HG03103 (cell line): ENCODE data around the gene TMA7.

Experiments
- ATAC-seq: cut with Tn5 transposase; IDR thresholded peaks from one replicate; pipeline ENCODE4 v1.9.1; 2021; ENCODE audit warnings: low read depth; ENCODE audit not compliant: unreplicated experiment

The TMA7 gene

GRCh38 chr3:48408823-48409281 lies 31.2 kb upstream of the TMA7 start:
- ATAC-seq = no peak

DNA sequence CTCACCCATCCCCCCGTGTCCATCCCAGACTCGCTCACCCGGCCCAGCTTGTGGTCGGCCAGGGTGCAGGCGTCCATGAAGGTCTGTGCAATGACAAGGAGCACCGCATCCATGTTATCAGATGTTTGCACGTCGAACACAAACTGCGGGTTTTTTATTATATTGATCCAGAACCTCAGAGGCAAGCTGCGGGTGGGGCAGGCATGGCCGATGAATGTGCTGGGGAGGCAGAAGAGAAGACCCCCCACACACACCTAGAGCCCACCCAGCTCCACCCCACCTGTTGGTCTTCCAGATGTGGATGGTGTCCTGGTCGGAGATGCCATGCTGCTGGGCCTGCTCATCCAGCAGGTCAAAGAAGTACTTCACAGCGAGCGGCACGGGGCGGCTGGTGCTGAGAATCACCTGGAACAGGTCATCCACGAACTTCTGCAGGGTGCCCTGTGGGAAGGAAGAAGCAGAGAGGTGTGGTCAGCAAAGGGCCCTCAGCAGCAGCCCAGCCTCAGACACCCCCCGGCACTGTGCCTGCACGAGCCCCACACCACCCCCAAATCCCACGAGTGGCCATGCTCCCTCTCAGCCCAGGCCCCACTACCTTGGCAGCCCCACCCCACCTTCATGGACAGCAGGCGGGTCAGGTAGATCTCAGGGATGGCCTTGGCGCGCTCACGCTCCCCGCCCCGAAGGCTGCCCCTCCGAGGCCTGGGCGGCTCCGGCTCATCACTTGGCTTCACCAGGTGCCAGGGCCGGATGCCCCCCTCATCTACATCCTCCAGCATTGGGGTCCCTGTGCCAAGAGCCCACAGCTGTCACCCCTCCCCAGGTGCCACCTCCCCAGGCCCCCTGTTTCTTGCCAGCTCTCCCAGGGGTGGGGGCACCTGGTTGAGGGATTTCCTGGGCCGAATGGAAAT lies 30.5 kb upstream of the TMA7 start:
- ATAC-seq = no peak

GRCh38 chr3:48410205-48411040 lies 29.6 kb upstream of the TMA7 start:
- ATAC-seq = no peak

- ATAC-seq = no peak
These were observed 28.9 kb upstream of the TMA7 start for GRCh38 chr3:48411041-48411588.

- ATAC-seq = no peak
These were observed 28.3 kb upstream of the TMA7 start for GRCh38 chr3:48411606-48412374.

DNA sequence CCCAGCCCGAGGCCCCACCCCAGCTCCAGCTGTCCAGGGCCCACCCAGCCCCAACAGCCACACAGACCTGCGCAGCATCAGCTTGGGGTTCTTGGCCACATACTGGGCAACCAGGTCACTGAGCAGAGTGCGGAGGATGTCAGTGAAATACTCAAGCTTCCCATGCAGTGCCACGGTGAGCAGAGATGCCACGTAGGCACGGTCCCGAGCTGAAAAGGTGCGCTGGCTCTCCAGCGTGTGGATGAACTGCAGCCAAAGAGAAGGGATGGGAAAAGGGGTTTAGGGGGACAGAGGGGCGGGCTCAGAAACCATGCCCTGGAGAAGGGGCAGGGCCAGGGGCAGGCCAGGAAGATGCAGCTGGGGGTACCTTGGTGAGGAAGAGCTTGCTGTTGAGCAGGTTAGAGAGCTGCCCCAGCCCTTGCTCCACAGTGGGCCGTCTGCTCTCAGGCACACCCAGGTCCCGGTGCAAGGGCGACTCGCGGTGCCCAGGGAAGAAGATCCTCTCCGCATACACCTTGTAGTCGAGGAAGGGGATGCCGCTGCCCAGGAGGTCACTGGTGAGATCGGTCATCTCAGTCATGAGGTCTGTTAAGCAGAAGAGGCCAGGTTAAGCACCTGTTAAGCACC lies 27.6 kb upstream of the TMA7 start:
- no peak for ATAC-seq

- no peak for ATAC-seq
These were observed 27.0 kb upstream of the TMA7 start for GRCh38 chr3:48413086-48413485.

GRCh38 chr3:48413611-48414010 lies 26.4 kb upstream of the TMA7 start:
- no peak for ATAC-seq

GRCh38 chr3:48414376-48415250 lies 25.4 kb upstream of the TMA7 start:
- no peak for ATAC-seq

- ATAC-seq = no peak
These were observed 24.7 kb upstream of the TMA7 start for GRCh38 chr3:48415251-48415953.

GRCh38 chr3:48416091-48416505 lies 24.0 kb upstream of the TMA7 start:
- no peak for ATAC-seq

DNA sequence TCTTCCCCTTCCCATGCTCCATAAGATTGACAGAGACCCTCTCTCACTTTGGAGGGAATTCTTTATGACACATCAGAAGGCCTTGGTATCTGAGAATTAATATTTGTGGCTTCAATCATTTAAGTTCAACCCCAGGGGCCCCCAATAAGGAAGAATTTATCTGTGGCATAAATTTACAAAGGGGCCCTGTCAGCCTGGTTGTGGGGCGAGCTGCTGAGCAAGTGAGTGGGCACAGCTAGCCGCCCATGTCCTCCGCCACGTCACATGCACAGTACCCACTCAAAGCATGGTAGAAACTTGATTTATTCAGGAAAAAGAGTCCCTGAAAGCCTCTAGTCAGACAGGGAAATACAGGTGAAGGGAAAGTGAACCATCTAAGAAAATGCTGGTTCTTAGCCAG lies 23.5 kb upstream of the TMA7 start:
- no peak for ATAC-seq

- no peak for ATAC-seq
These were observed 22.4 kb upstream of the TMA7 start for GRCh38 chr3:48417529-48418108.

- no peak for ATAC-seq
These were observed 21.9 kb upstream of the TMA7 start for GRCh38 chr3:48418140-48418539.

DNA sequence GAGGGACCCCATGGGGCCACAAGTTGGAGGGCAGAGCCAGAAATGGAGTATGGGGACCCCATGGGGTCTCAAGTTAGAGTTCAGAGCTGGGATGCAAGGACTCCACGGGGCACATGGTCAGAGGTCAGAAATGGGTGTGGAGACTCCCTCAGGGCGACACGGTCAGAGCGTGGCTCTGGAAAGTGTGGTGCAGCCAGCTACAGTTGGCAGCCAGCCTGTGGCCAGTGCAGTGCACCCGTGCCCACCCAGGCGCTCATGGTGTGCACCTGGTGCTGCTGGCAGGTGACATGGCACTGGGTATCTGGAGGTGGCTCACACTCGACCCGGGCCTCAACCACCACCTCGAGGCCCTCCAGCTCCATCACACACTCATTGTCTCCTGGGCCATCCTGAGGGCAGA lies 21.4 kb upstream of the TMA7 start:
- no peak for ATAC-seq

DNA sequence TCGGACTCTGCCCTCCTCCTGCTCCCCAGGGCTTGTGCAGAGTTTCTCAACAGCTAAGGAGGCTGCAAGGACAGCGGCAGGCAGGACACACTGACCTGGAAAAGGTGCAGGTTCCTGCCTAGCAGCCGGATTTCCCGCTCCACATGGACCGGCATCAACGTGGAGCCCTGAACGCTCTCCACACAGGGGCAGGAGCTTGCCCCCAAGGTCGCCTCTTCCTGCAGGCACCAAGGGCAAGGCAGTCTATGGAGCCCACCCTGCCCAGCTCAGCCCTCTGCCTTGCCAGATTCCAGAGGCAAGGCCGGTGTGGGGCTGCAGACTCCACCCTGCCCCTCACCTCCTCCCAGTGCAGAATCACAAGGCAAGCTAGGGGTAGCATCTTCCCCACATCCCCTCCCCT lies 20.9 kb upstream of the TMA7 start:
- ATAC-seq = no peak

GRCh38 chr3:48419597-48419996 lies 20.5 kb upstream of the TMA7 start:
- ATAC-seq = no peak

DNA sequence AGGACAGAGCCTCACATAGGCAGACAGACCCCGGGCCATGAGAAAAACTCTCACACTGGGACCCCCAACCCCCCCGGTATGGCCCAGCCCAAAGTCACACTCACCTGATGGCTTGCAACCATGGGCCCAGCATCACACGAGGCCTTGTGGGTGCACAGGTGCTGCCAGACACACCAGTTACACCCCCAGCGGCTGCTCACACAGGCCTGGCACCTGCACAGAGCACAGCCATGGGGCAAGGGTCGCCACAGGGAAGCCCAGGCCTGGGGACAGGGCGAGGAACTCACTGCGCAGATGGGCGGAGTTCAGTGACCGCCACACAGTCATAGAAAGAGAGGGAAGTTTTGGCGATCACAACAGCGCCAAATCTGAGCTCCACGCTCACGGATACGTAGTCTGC lies 19.5 kb upstream of the TMA7 start:
- ATAC-seq = no peak
